HG02970 (cell line): ENCODE results near the gene MAST1.
"Not testable (repeated sequence)": the region's sequence is repeated elsewhere in the genome, so short reads cannot be mapped to it uniquely, and the experiment has no call there.

ENCODE experiments used
- ATAC-seq: cut with Tn5 transposase; IDR thresholded peaks from one replicate; pipeline ENCODE4 v1.9.1; 2021; ENCODE audit warnings: mild to moderate bottlenecking, moderate library complexity, moderate number of reproducible peaks; ENCODE audit not compliant: unreplicated experiment, low FRiP score

MAST1 gene

DNA sequence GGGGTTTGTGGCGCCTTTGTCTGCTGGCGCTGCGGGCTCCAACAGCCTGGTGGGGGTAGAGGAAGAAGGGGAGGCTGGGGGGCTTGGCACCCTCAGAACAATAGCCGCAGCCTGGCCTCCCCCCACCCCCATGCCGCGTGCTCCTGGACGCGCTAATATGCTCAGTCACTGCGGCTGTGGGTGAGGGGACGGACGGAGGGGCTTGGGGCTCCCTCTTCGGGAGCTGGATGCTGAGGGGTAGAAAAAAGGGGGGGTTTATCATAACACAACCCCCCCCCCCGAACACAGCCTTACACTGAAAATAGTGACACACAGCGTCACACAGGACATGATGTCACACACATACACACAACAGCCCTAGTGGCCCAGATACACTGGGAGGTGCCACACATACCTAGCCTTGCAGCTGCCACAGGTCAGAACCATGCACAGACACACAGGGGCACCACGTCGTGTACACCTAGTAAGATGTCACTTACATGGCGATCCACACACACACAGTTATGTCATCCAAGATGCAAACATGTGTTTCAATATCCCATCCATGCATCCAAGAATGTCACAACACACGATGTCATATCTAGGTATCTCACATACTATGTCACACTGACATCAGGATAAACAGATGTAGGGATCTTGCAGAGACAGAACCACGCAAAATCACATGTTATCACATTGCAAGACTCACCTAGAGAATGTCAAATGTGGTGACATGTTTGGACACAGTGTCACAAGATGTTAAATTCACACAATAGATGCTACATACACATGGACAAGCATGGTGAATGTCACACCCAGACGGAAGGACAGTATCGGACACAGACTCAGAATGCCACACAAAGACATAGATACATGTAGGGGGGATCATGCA, 806 bp downstream of the MAST1 start:
- ATAC-seq, result no peak

DNA sequence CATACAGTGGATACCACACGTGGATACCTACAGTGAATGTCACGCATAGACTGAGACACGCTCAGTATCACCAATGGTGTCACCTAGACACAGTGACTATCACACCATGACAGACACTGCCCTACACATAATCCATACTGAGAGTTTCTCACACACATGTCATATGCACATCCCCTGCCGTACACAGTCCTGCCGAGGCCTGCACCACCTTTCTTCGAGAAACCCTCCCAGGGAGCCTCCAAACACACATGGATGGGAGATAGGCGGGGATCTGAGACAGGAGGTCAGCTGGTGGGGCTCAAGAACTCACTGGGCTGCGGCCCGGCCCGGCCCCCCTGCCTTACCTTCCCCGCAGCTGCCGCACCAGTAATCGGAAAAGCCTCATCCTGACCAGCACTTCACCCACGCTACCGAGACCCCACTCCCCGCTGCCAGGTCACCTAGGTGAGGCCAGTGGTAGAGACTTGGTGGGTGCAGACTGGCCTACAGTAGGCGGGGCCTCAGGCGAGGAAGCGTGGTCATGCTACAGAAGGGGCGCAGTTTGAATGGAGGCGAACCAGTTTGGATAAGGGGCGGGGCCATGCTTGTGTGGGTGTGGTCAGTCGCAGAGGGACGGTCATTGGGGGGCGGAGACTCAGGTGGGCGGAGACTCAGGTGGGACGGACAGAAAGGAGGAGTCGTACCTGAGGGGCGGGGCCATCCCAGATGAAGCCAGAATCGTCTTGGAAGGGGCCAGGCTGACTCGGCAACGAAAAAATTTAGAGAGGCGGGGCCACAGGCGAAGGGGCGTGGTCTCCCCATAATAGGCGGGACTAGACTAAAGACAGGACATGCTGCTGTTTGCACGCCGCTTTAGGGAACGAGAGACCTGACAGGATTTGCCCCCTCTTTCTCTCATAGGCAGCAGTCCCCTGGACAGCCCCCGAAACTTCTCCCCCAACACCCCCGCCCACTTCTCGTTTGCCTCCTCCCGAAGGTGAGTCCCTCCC, 2.1 kb downstream of the MAST1 start:
- no peak for ATAC-seq

DNA sequence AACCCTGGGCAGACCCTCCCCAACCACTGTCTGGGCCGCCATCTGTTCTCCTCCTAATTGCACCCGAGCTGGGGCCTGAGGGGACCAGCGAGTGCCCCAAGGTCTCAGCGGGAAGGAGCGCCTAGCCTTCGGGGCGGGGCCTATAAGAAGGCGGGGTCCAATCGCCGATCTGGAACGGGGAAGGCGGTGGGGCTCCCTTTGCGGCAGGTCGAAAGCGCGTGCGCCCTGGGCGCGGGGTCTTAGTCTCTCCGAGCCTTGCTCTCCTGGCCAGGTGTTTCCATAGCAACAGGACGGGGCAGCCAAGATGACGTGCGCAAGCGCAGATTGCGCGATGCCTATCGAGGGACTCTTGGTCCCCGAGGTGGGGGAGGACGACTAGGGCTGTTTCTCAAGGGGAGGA, 2.8 kb downstream of the MAST1 start:
- no peak for ATAC-seq

DNA sequence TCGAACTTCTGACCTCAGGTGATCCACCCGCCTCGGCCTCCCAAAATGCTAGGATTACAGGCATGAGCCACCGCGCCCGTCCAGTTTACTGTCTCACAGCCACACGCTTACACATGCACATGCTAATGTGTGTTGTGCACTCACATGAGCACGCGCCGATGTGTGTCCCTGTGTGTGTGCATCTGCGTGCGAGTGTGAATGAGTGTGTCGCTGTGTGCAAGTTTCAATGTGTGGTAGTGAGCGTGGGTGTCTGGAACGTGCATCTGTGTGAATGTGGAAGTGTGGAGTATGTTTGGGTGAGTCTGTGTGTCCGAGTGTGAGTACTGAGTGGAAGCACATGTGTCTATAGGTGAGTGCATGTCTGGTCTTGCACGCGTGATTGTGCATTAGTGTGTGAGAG, 4.2 kb downstream of the MAST1 start:
- no peak for ATAC-seq

DNA sequence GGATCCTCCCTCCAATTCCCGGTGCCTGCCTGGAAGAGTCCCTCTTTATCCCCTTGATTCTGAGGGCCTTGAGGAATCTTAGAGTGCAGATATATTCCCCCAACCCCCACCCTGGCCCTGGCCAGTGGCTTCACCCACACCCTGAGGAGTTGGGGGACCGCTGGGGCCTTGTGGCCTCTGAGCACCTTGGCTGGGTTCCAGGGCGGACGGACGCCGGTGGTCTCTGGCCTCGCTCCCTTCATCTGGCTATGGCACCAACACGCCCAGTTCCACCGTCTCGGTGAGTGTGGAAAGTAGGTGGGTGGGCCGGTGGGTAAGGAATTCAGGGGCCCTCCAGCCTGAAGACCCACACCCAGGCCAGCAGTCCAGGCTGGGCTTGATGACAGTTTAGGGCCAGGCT, 5.0 kb downstream of the MAST1 start:
- no peak for ATAC-seq

DNA sequence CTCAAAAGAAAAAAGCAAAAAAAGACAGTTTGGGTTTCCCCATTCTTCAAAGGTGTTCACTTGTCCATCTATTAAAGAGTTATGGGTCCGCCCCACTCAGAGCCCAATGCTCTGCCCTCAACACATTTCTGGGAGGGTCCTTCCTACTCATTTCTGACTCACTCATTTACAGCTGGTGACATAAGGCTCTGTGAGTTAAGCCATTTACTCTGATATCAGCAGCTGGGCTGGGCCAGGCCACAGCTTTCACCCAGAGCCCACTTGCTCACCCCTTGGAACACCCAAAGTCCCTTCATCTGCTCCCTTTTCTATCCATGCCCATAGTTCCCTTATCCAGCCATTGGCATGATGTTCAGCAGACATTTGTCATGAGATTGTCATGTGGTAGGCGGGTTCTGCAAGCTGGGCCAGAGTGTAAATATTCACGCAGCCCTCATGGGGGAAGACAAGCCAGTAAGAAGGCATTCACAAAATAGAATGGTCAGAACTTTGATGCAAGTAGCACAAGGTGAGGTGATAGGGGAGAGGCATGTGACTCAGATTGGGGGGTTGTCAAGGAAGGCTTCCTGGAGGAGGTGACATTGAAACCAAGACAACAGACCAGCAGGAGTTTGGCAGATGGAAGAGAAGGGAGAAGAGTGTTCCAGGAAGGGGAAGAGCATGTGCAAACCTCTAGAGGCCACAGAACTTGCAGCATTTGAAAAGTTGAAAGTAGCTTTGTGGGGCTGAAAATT, 5.9 kb downstream of the MAST1 start:
- no peak for ATAC-seq

DNA sequence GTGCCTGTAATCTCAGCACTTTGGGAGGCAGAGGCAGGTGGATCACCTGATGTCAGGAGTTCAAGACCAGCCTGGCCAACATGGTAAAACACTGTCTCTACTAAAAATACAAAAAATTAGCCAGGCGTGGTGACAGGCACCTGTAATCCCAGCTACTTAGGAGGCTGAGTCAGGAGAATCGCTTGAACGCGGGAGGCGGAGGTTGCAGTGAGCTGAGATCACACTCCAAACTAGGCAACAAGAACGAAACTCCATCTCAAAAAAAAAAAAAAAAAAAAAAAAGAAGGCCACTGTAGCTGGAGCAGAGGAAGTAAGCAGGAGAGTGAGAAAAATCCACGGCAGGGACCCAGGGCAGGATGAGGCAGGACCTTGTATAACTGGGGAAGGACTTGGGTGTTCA, 8.3 kb downstream of the MAST1 start:
- ATAC-seq, result not testable (repeated sequence)

DNA sequence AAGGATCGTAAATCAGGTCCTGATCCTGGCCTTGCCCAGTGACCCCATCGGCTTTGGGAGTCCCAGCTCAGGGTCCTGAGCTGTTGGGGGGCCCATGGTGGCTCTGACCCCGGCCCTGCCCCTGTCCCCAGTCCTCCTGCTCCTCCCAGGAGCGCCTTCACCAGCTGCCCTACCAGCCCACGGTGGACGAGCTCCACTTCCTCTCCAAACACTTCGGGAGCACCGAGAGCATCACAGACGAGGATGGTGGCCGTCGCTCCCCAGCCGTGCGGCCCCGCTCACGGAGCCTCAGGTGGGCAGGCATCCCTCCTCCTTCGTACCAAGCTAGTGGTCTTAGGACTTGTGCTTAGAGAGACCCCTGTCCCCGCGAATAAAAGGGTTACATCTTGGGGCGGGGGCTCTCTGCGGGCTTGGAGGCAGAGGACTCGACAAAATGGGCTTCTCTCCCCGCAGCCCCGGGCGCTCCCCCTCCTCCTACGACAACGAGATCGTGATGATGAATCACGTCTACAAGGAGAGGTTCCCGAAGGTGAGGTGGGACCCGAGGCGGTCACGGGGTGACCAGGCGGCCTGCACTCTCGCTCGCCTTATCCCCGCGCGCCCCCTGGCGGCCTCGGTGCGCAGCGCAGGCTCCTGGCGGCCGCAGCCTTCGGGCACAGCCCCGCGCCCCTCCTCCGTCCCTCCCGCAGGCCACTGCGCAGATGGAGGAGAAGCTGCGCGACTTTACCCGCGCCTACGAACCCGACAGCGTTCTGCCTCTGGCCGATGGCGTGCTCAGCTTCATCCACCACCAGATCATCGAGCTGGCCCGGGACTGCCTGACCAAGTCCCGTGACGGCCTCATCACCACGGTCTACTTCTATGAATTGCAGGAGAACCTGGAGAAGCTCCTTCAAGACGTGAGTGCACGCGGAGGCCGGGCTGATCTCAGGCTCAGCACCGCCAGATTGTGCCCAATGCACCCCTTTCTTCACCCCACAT, 9.1 kb downstream of the MAST1 start:
- ATAC-seq, result no peak

DNA sequence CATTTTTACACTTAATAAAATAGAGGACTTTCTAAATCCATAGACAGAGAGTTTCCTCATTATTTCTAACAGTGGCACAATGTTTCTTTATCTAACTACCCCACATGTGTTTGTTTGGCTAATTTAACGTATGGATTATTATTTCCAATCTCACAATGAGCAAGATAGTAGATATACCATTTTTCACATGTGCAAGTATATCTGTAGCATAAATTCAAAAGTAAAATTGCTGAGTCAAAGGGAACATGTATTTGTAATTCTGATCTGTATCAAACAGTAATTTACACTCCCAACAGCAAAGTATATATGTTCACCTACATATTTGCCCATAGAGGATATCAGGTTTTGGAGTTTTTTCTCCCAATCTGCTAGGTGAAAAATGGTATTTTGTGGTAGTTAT, 18.3 kb downstream of the MAST1 start:
- no peak for ATAC-seq

DNA sequence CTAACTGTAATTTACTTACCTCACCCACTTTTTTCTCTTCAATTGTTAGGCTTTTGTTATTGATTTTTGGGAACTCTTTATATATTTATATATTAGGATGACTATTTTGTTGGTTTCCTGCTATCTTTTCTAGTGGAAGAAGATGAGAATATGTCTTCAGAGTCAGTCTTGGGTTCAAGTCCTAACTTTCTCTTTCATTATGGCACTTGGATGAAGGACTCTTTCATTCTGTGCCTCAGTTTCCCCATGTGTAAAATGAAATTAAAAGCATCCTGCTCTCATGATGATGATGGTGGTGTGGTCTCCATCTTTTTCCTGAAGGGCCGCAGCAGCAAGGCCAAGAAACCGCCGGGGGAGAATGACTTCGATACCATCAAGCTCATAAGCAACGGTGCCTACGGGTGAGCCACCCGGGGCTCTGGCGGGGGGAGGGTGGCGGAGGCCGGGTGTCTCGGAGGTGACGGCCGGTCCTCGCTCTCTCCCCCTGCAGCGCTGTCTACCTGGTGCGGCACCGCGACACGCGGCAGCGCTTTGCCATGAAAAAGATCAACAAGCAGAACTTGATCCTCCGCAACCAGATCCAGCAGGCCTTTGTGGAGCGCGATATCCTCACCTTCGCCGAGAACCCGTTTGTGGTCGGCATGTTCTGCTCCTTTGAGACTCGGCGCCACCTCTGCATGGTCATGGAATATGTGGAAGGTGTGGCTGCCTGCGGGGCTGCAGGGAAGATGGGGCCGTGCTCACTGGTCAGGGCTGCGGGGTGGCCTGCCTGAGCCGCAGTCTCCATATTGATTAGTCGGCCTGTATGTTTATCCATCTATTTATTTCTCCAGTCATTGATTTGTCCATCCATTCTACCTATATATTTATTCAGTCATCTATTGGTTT, 20.0 kb downstream of the MAST1 start:
- ATAC-seq, result no peak

DNA sequence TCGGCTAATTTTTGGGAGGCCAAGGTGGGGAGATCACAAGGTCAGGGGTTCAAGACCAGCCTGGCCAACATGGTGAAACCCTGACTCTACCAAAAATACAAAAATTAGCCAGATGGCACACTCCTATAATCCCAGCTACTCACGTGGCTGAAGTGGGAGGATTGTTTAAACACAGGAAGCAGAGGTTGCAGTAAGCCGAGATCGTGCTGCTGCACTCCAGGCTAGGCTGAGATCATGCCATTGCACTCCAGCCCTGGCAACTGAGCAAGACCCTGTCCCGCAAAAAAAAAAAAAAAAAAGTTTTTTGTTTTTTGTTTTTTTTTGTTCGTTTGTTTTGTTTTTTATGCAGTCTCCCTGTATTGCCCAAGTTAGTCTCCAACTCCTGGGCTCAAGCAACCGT, 21.2 kb downstream of the MAST1 start:
- ATAC-seq, result no peak

DNA sequence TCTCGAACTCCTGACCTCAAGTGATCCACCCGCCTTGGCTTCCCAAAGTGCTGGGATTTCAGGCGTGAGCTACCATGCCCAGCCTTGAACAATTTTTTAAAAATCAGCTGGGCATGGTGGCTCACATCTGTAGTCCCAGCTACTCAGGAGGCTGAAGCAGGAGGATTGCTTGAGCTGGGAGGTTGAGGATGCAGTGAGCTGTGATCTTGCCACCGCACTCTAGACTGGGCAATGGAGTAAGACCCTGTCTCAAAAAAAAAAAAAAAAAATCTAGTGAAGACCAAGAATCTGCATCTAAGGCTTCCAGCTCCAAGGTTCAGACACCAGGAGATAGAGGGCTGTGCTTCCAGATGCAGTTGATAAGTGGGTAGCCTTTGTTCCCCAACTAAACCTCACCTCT, 25.8 kb downstream of the MAST1 start:
- no peak for ATAC-seq

DNA sequence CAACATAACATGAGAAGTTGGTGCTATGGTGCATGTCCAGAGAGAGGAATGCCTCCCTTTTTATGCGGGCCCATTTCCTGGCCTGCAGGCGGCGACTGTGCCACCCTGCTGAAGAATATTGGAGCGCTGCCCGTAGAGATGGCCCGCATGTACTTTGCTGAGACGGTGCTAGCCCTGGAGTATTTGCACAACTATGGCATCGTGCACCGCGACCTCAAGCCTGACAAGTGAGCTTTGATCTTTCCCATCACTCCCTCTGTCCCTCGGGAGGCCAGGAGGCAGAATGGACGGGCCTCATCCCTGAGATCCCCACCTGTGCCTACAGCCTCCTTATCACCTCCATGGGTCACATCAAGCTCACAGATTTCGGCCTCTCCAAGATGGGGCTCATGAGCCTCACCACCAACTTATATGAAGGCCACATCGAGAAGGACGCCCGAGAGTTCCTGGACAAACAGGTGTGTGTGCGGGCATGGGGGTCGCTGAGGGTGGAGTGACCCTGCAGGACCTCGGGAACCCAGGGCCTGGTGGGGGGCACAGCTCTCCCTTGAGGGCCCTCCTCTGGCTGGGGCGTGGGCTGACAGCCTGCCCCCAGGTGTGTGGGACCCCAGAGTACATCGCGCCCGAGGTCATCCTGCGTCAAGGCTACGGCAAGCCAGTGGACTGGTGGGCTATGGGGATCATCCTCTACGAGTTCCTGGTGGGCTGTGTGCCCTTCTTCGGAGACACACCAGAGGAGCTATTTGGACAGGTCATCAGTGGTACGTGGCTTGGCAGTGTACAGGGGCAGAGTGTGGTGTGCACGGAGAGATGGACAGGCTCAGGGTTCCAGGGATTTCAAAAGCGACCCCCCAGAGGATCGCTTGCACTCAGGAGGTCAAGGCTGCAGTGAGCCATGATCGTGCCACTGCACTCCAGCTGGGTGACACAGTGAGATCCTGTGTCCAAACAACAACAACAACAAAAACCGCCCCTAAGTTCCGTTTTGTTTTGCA, 26.7 kb downstream of the MAST1 start:
- no peak for ATAC-seq

DNA sequence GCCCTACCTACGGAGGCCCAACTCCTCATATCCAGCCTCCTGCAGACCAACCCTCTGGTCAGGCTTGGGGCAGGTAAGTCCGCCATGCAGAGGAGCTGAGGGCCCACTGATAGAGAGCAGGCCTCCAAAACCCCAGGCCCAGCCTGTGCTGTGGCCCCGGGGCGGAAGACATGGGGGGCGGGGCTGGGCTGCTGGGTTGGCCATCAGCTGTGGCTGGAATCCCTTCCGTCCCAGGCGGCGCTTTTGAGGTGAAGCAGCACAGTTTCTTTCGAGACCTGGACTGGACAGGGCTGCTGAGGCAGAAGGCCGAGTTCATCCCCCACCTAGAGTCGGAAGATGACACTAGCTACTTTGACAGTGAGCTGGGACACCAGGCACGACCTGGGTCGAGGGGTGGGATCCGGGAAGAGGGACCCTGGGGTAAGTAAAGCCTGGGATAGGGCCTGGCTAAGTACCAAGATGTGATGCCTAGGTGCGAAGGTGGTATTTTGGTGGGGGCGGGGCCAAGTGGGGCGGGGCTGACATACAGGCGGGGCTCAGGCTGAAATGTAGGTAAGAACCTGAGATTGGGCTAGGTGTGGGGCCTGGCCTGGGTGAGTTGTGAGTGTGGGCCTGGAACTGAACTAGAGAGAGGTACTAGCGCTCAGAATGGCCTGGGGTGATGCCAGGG, 27.6 kb downstream of the MAST1 start:
- no peak for ATAC-seq

DNA sequence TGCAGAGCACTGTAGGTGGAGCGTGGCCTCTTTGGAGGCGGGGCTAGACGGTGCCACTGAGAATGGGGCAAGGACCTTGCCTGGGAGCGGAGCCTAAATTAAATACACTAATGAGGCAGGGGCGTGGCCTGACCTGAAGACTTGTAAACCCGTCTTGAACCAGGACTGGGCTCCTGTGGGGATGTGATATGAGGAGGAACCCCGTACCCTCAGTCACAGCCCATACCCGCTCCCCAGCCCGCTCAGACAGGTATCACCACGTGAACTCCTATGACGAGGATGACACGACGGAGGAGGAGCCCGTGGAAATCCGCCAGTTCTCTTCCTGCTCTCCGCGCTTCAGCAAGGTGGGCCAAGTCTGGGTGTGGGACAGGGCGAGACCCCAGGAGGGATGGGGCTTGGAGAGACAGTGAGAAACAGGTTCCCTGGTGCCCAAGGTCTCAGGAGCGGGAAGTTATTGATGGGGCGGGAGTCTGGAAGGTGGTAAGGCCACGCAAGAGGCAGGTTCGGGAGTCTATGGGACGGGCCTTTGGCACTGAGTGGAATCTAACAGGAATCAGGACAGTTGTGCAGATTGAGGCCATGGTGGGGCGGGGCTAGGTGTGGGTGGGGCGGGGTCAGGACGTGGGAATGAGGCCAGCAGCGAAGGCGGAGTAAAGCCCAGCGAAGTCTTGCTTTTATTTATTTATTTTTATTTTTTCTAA, 28.3 kb downstream of the MAST1 start:
- no peak for ATAC-seq
